IMR-90 (cell line): ENCODE measurements around the gene GAL3ST3. TPM values are rescaled to one million over a fixed set of nuclear protein-coding genes. Genes with fewer than 3 reads are reported as not detected.

Experiments used
- ATAC-seq: fragments of 200-7000 bp; cut with Tn5 transposase; 2 replicates; pipeline ENCODE4 v1.9.1; 2020; ENCODE audit warnings: low read depth, mild to moderate bottlenecking, moderate library complexity
- BruUV-seq: library from RNA; stranded (reverse); fragments of 400-500 nt; replicated peaks from 2 replicates; lab custom pipeline; 2021; lab: Mats Ljungman, UMichigan
- CTCF ChIA-PET: fragments of 300-600 bp; formaldehyde crosslinking; extraction: SDS; loops from one replicate; lab custom pipeline; 2021; ENCODE audit warnings: antibody characterized with exemption; lab: Yijun Ruan, JAX
- POLR2A ChIA-PET: fragments of 300-600 bp; sonication (Branson Sonifier 250); formaldehyde crosslinking; loops from one replicate; lab custom pipeline; 2022; ENCODE audit warnings: antibody characterized with exemption; ENCODE audit not compliant: unreplicated experiment; lab: Charles Lee
- DNase-seq: peaks from one replicate; pipeline ENCODE4 v3.0.0; 2013
- H2AFZ ChIP-seq: replicated peaks from 2 replicates; pipeline ENCODE3; 2013; ENCODE audit warnings: low read length, mild to moderate bottlenecking; ENCODE audit not compliant: poor library complexity
- H2AK5ac ChIP-seq: 2 replicates; pipeline ENCODE4 v1.6.1; 2013; ENCODE audit warnings: low read depth, low read length, inconsistent platforms
- H2AK9ac ChIP-seq: replicated peaks from 2 replicates; pipeline ENCODE3; 2013; ENCODE audit warnings: mild to moderate bottlenecking, low read depth, low read length, moderate library complexity; ENCODE audit not compliant: poor library complexity
- H2BK120ac ChIP-seq: 2 replicates; pipeline ENCODE4 v1.6.1; 2013; ENCODE audit warnings: low read depth, low read length, inconsistent platforms
- H2BK15ac ChIP-seq: 3 replicates; pipeline ENCODE4 v1.6.1; 2013; ENCODE audit warnings: low read depth, low read length, inconsistent platforms
- H2BK20ac ChIP-seq: 2 replicates; pipeline ENCODE4 v1.6.1; 2013; ENCODE audit warnings: low read depth, mild to moderate bottlenecking, inconsistent platforms, low read length, moderate library complexity
- H2BK5ac ChIP-seq: 2 replicates; pipeline ENCODE4 v1.6.1; 2013; ENCODE audit warnings: mild to moderate bottlenecking, low read depth, low read length, inconsistent platforms; ENCODE audit not compliant: poor library complexity, severe bottlenecking
- H3K14ac ChIP-seq: replicated peaks from 2 replicates; pipeline ENCODE4 v1.6.1; 2013; ENCODE audit warnings: low read depth, low read length, inconsistent platforms
- H3K18ac ChIP-seq: 2 replicates; pipeline ENCODE4 v1.6.1; 2013; ENCODE audit warnings: low read depth, low read length, control low read depth
- H3K23ac ChIP-seq: 2 replicates; pipeline ENCODE4 v1.6.1; 2013; ENCODE audit warnings: low read depth, low read length, inconsistent platforms
- H3K27ac ChIP-seq: 2 replicates; pipeline ENCODE4 v1.5.1; 2013; ENCODE audit warnings: mild to moderate bottlenecking, control low read depth, low read length; ENCODE audit not compliant: insufficient read depth
- H3K27me3 ChIP-seq: 2 replicates; pipeline ENCODE4 v1.6.1; 2013; ENCODE audit warnings: low read length; ENCODE audit not compliant: control insufficient read depth, insufficient read depth
- H3K36me3 ChIP-seq: 2 replicates; pipeline ENCODE4 v1.6.1; 2013; ENCODE audit warnings: low read length, mixed read lengths; ENCODE audit not compliant: control insufficient read depth, insufficient read depth
- H3K4ac ChIP-seq: 2 replicates; pipeline ENCODE4 v1.6.1; 2013; ENCODE audit warnings: low read depth, low read length, inconsistent platforms
- H3K4me1 ChIP-seq: 2 replicates; pipeline ENCODE4 v1.6.1; 2013; ENCODE audit warnings: low read length, mixed read lengths; ENCODE audit not compliant: control insufficient read depth, insufficient read depth
- H3K4me2 ChIP-seq: 2 replicates; pipeline ENCODE4 v1.6.1; 2013; ENCODE audit warnings: low read depth, mild to moderate bottlenecking, control low read depth, low read length, moderate library complexity
- H3K4me3 ChIP-seq: 2 replicates; pipeline ENCODE4 v1.5.1; 2013; ENCODE audit warnings: low read depth, mild to moderate bottlenecking, control low read depth, low read length, moderate library complexity; ENCODE audit not compliant: insufficient read depth
- H3K56ac ChIP-seq: 2 replicates; pipeline ENCODE4 v1.6.1; 2013; ENCODE audit warnings: low read length, inconsistent platforms; ENCODE audit not compliant: insufficient read depth; ENCODE audit errors: extremely low read depth
- H3K79me1 ChIP-seq, 2 experiments: 2 replicates each; pipeline ENCODE4 v1.6.1; 2013; ENCODE audit warnings: low read length in 2 of 2, inconsistent platforms in 1 of 2, low read depth in 1 of 2
- H3K9ac ChIP-seq: 2 replicates; pipeline ENCODE4 v1.6.1; 2013; ENCODE audit warnings: low read depth, low read length, control low read depth
- H3K9me1 ChIP-seq: 2 replicates; pipeline ENCODE4 v1.6.1; 2013; ENCODE audit warnings: low read length, inconsistent platforms; ENCODE audit not compliant: insufficient read depth
- H3K9me3 ChIP-seq: 2 replicates; pipeline ENCODE4 v1.6.1; 2013; ENCODE audit warnings: low read length; ENCODE audit not compliant: control insufficient read depth, insufficient read depth
- H4K20me1 ChIP-seq: 2 replicates; pipeline ENCODE4 v1.6.1; 2013; ENCODE audit warnings: low read length, inconsistent platforms; ENCODE audit not compliant: insufficient read depth
- H4K5ac ChIP-seq: 2 replicates; pipeline ENCODE4 v1.6.1; 2013; ENCODE audit warnings: mild to moderate bottlenecking, low read depth, low read length, control low read depth
- H4K8ac ChIP-seq, 2 experiments: 2 replicates each; pipeline ENCODE4 v1.6.1; 2013; ENCODE audit warnings: low read depth in 2 of 2, low read length in 2 of 2, control low read depth in 1 of 2, inconsistent platforms in 1 of 2
- H4K91ac ChIP-seq: 2 replicates; pipeline ENCODE4 v1.6.1; 2013; ENCODE audit warnings: low read depth, low read length, inconsistent platforms; ENCODE audit not compliant: insufficient read depth
- BHLHE40 ChIP-seq: fragments of 150-350 bp; IDR thresholded peaks from 2 replicates; pipeline ENCODE4 v1.6.1; 2016; ENCODE audit warnings: mild to moderate bottlenecking, low read depth, low read length
- RAD21 ChIP-seq: IDR thresholded peaks from 2 replicates; pipeline ENCODE4 v1.6.1; 2012; ENCODE audit warnings: low read length, improper control_type of control experiment
- WGBS, 2 experiments: methylation state at CpG; one replicate each; pipeline versions ENCODE4 v1.1.5 to v1.1.7; 2013; ENCODE audit warnings: missing lambda C conversion rate in 2 of 2; ENCODE audit not compliant: insufficient read length in 1 of 2; ENCODE audit errors: extremely low coverage in 2 of 2; 5-methylcytosine and 5-hydroxymethylcytosine counted together
- dilution Hi-C: fragments of 300-500 bp; cut with HindIII; formaldehyde crosslinking; loops from one replicate; pipeline ENCODE4 v1.14.3; 2018; ENCODE audit warnings: low sequenced_read_pairs; ENCODE audit not compliant: unreplicated experiment
- in situ Hi-C: fragments of 300-500 bp; cut with MboI; formaldehyde crosslinking; loops from 3 replicates; pipeline ENCODE4 v1.14.3; 2019; ENCODE audit warnings: low sequenced_read_pairs, inconsistent platforms, mixed read lengths
- intact Hi-C: fragments of 100-400 bp; cut with micrococcal nuclease; formaldehyde crosslinking; loops from 2 replicates; pipeline ENCODE4 v1.10.0; 2022
- polyA plus RNA-seq, 3 experiments: library from polyadenylated mRNA; depleted of rRNA; stranded (reverse); fragments of >200 nt; gene quantifications; 2 replicates each; pipeline ENCODE4 v1.2.3, GENCODE V29; 2012; ENCODE audit warnings: low replicate concordance in 1 of 3
- total RNA-seq: library from RNA; depleted of rRNA; stranded (reverse); fragments of >200 nt; gene quantifications from 2 replicates; pipeline ENCODE4 v1.2.3, GENCODE V29; 2012

GAL3ST3 gene
- total and polyA plus RNA-seq, 2 of the 4 experiments (the other 2 are of a cell fraction): 0.19 TPM; not detected in 1

DNA sequence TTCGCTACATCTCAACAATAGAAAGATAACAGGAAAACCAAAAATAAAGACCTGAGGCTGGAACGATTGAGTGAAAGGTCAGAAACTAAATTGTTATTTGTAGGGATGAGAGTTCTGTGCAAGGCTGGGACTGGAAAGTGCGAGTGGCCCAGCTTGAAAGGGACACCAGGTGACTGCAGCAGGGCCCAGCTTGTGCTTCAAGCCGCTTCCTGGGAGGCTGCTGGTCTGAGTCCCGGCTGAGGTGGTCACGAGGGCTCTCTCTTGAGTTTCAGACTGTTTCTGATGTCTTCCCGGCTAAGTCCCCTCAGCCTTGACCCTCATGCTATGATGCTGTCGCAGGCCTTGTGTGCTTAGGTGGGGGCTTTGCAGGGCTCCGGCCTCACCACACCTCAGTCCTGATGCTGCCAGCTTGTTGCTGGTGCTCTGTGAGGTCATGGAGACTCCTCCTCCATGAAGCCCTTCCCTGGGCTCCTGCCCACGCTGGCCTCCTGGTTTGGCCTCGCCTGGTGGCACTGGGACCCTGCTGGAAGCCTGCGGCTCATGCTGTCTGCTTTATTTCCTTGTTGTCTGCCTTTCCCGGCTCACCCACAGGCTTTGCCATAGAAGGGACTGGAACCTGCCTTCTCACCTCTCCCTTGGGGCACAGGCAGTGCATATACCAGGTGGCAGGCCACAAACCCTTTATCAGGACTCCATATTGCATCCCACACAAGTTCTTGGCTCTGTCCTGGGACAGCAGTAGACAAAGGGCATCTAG lies 42.6 kb downstream of the GAL3ST3 start:
- no peak for DNase-seq
- WGBS, 2 experiments: 76% methylated on average over 9 of the region's 13 CpGs; no CpG with 5 or more reads in 1 of the 2 experiments
- no TSS peak for BruUV-seq

More for the DNA sequence above, 42.6 kb downstream of the GAL3ST3 start:
- Histone ChIP-seq H3K9ac (no peak overlapping the region), H3K4me1 (no peaks in the 10 kb centered on the region; the same call in none of the 2 replicates), H3K23ac (no peak overlapping the region), H3K36me3 (peaks cover 7% of the 10 kb centered on the region; the same call in 1 of the 2 replicates), H3K56ac (no peak overlapping the region), H4K91ac (no peak overlapping the region), H3K18ac (no peak overlapping the region), H3K4me2 (no peak overlapping the region), H3K4ac (no peak overlapping the region), H4K20me1 (peaks cover 6% of the 10 kb centered on the region), H3K27me3 (peaks cover 4% of the 10 kb centered on the region), H4K8ac (no peak overlapping the region), H2AFZ (no peak overlapping the region), H4K5ac (no peak overlapping the region), H2BK15ac (no peak overlapping the region), H2BK20ac (no peak overlapping the region), H2BK5ac (no peak overlapping the region), H3K4me3 (no peak overlapping the region), H3K9me1 (no peaks in the 10 kb centered on the region), H3K79me1 (peaks cover 14 to 23% of the 10 kb centered on the region in 2 experiments), H2AK9ac (peak overlapping the region; percentile 26), H3K14ac (no peak overlapping the region), H2AK5ac (peak overlapping the region; percentile 9; the same call in 1 of the 2 replicates), H3K27ac (no peak overlapping the region), H3K9me3 (no peaks in the 10 kb centered on the region), H2BK120ac (no peak overlapping the region)
- ChIA-PET CTCF (interaction anchor here (1.0 kb wide), 1 partner anchor 38 kb away, joined by 3 read pairs; no protein-coding TSS in a partner anchor), POLR2A (no interaction called here)
- ATAC-seq: no peak
- intact Hi-C loops: no loop called here
- dilution Hi-C loops: no loop called here
- TF ChIP-seq RAD21: no peak
- TF ChIP-seq BHLHE40: no peak
- in situ Hi-C loops: no loop called here
